ENCODE data around the gene TBC1D22A. TPM values are rescaled to one million over a fixed set of nuclear protein-coding genes. Genes with fewer than 3 reads are reported as not detected.

TBC1D22A gene
- total RNA-seq, 4 donors from 2014 or later: 15.6 to 21.7 (median 20.5) TPM

- DNase-seq: no peak
- H3K9me3 ChIP-seq: peaks cover 0 to 9% (median 0%) of the 10 kb centered on the region in 3 donors
- no peaks in the 10 kb centered on the region for H3K27me3 ChIP-seq
- H3K4me3 ChIP-seq: no peak overlapping the region
- WGBS, 2 donors: 90 to 96% methylated on average over 2 to 5 of the region's 5 CpGs
- no peaks in the 10 kb centered on the region for H3K4me1 ChIP-seq
- intact Hi-C loops (cut with DNase I): no loop called here
- no peak overlapping the region for H3K27ac ChIP-seq
- H3K36me3 ChIP-seq: peaks cover 0 to 13% (median 0%) of the 10 kb centered on the region in 3 donors
- TF ChIP-seq POLR2A (IDR thresholded peaks at IDR 0.05): no peak
- no peak for TF ChIP-seq CTCF (IDR thresholded peaks at IDR 0.05)
Measured at GRCh38 chr22:46869329-46869728, 106.9 kb downstream of the TBC1D22A start.

GRCh38 chr22:46869831-46870441 lies 107.5 kb downstream of the TBC1D22A start:
- 90 to 92% methylated on average over 1 of the region's 1 CpG for WGBS, 2 donors
- TF ChIP-seq CTCF (IDR thresholded peaks at IDR 0.05): no peak
- no peak for TF ChIP-seq POLR2A (IDR thresholded peaks at IDR 0.05)
- H3K36me3 ChIP-seq: peaks cover 0 to 13% (median 0%) of the 10 kb centered on the region in 3 donors
- H3K27ac ChIP-seq: no peak overlapping the region
- no peak overlapping the region for H3K4me3 ChIP-seq
- H3K9me3 ChIP-seq: peaks cover 0 to 9% (median 0%) of the 10 kb centered on the region in 3 donors
- H3K27me3 ChIP-seq: no peaks in the 10 kb centered on the region
- intact Hi-C loops (cut with DNase I): no loop called here
- H3K4me1 ChIP-seq: no peaks in the 10 kb centered on the region
- no peak for DNase-seq

- intact Hi-C loops (cut with DNase I): no loop called here
- Histone ChIP-seq H3K4me3 (no peak overlapping the region), H3K27me3 (no peaks in the 10 kb centered on the region), H3K27ac (no peak overlapping the region), H3K4me1 (no peaks in the 10 kb centered on the region), H3K9me3 (peaks cover 0 to 9% (median 0%) of the 10 kb centered on the region in 3 donors), H3K36me3 (peaks cover 0 to 13% (median 0%) of the 10 kb centered on the region in 3 donors)
- no peak for TF ChIP-seq POLR2A (IDR thresholded peaks at IDR 0.05)
- TF ChIP-seq CTCF (IDR thresholded peaks at IDR 0.05): no peak
- 91 to 94% methylated on average over 2 of the region's 2 CpGs for whole genome bisulfite sequencing, 2 donors
- no peak for DNase-seq
Measured at GRCh38 chr22:46871826-46872225, 109.4 kb downstream of the TBC1D22A start.

GRCh38 chr22:46875089-46875488 lies 112.6 kb downstream of the TBC1D22A start:
- 69 to 81% methylated on average over 4 of the region's 4 CpGs for WGBS, 2 donors
- no peak for TF ChIP-seq CTCF (IDR thresholded peaks at IDR 0.05)
- no peak for TF ChIP-seq POLR2A (IDR thresholded peaks at IDR 0.05)
- Histone ChIP-seq H3K4me3 (no peak overlapping the region), H3K36me3 (peaks cover 0 to 19% (median 0%) of the 10 kb centered on the region in 3 donors), H3K9me3 (peaks cover 0 to 9% (median 0%) of the 10 kb centered on the region in 3 donors), H3K27me3 (no peaks in the 10 kb centered on the region), H3K27ac (no peak overlapping the region), H3K4me1 (no peaks in the 10 kb centered on the region)
- intact Hi-C loops (cut with DNase I): no loop called here
- no peak for DNase-seq

- Histone ChIP-seq H3K4me1 (no peaks in the 10 kb centered on the region), H3K4me3 (no peak overlapping the region), H3K36me3 (peaks cover 0 to 9% (median 0%) of the 10 kb centered on the region in 3 donors), H3K27me3 (no peaks in the 10 kb centered on the region), H3K9me3 (peaks cover 0 to 7% (median 0%) of the 10 kb centered on the region in 3 donors), H3K27ac (no peak overlapping the region)
- intact Hi-C loops (cut with DNase I): no loop called here
- no peak for TF ChIP-seq CTCF (IDR thresholded peaks at IDR 0.05)
- no peak for TF ChIP-seq POLR2A (IDR thresholded peaks at IDR 0.05)
- DNase-seq: no peak
- WGBS, 2 donors: 82 to 97% methylated on average over 4 to 6 of the region's 7 CpGs
Measured at GRCh38 chr22:46876357-46876934, 114.0 kb downstream of the TBC1D22A start.
